WTC11 (cell line): ENCODE measurements around the gene TYRP1. TPM values are rescaled to one million over a fixed set of nuclear protein-coding genes. Genes with fewer than 3 reads are reported as not detected.

Source experiments
- ATAC-seq: fragments of 200-7000 bp; cut with Tn5 transposase; 2 replicates; pipeline ENCODE4 v1.10.0; 2021; ENCODE audit warnings: mild to moderate bottlenecking, moderate library complexity
- CTCF ChIA-PET: fragments of 300-600 bp; sonication (Branson Sonifier 250); formaldehyde crosslinking; loops from one replicate; lab custom pipeline; 2021; ENCODE audit warnings: antibody characterized with exemption; lab: Charles Lee
- POLR2A ChIA-PET: fragments of 350-600 bp; sonication (Branson Sonifier 250); formaldehyde crosslinking; loops from one replicate; lab custom pipeline; 2021; ENCODE audit warnings: antibody characterized with exemption; lab: Charles Lee
- DNase-seq: peaks from one replicate; pipeline ENCODE4 v3.0.0; 2021; ENCODE audit warnings: low spot score
- H3K27ac Mint-ChIP-seq: 2 replicates; pipeline ENCODE4 v1.8.0; 2021; ENCODE audit warnings: mixed read lengths
- H3K27me3 Mint-ChIP-seq: 2 replicates; pipeline ENCODE4 v1.8.0; 2021; ENCODE audit warnings: low read depth, mild to moderate bottlenecking, moderate library complexity, mixed read lengths
- H3K36me3 Mint-ChIP-seq: 2 replicates; pipeline ENCODE4 v1.8.0; 2021; ENCODE audit warnings: mixed read lengths
- H3K4me1 Mint-ChIP-seq: 2 replicates; pipeline ENCODE4 v1.8.0; 2022; ENCODE audit warnings: mixed read lengths
- H3K4me3 Mint-ChIP-seq: 2 replicates; pipeline ENCODE4 v1.8.0; 2021; ENCODE audit warnings: mild to moderate bottlenecking, moderate library complexity, mixed read lengths
- H3K9me3 Mint-ChIP-seq: 2 replicates; pipeline ENCODE4 v1.8.0; 2021; ENCODE audit warnings: mixed read lengths
- AFF4 ChIP-seq: sonication (generic); formaldehyde crosslinking; IDR thresholded peaks from 2 replicates; pipeline ENCODE4 v1.8.1; 2023; ENCODE audit warnings: mild to moderate bottlenecking, missing genetic modification reagents, borderline replicate concordance
- CBFB ChIP-seq: sonication (generic); formaldehyde crosslinking; IDR thresholded peaks from 2 replicates; pipeline ENCODE4 v1.8.1; 2022; ENCODE audit warnings: mild to moderate bottlenecking, low read depth, missing genetic modification reagents
- CDX4 ChIP-seq: fragments of 250-450 bp; sonication (Bioruptor Pico); IDR thresholded peaks from 2 replicates; pipeline ENCODE4 v1.9.0; 2021; ENCODE audit warnings: moderate library complexity, mild to moderate bottlenecking, inconsistent platforms, borderline replicate concordance
- E2F1 ChIP-seq: sonication (generic); formaldehyde crosslinking; IDR thresholded peaks from 2 replicates; pipeline ENCODE4 v1.8.0; 2022; ENCODE audit warnings: mild to moderate bottlenecking, missing genetic modification reagents
- E2F5 ChIP-seq: sonication (generic); formaldehyde crosslinking; IDR thresholded peaks from 2 replicates; pipeline ENCODE4 v1.8.1; 2022; ENCODE audit warnings: mild to moderate bottlenecking, moderate library complexity, missing genetic modification reagents
- FOXJ3 ChIP-seq: sonication (generic); formaldehyde crosslinking; IDR thresholded peaks from 2 replicates; pipeline ENCODE4 v1.9.0; 2021; ENCODE audit warnings: missing genetic modification reagents, mild to moderate bottlenecking, borderline replicate concordance
- FOXK1 ChIP-seq: sonication (generic); formaldehyde crosslinking; IDR thresholded peaks from 2 replicates; pipeline ENCODE4 v1.8.0; 2022; ENCODE audit warnings: mild to moderate bottlenecking, moderate library complexity, missing genetic modification reagents
- IRF1 ChIP-seq: sonication (generic); formaldehyde crosslinking; IDR thresholded peaks from 2 replicates; pipeline ENCODE4 v1.8.0; 2023; ENCODE audit warnings: missing genetic modification reagents
- RORB ChIP-seq: fragments of 250-450 bp; sonication (Bioruptor Pico); IDR thresholded peaks from 2 replicates; pipeline ENCODE4 v1.9.0; 2021; ENCODE audit warnings: mild to moderate bottlenecking
- SMAD3 ChIP-seq: sonication (generic); formaldehyde crosslinking; IDR thresholded peaks from 2 replicates; pipeline ENCODE4 v1.8.0; 2022; ENCODE audit warnings: missing genetic modification reagents, mild to moderate bottlenecking, borderline replicate concordance
- SP1 ChIP-seq: sonication (generic); formaldehyde crosslinking; conservative IDR thresholded peaks from 2 replicates; pipeline ENCODE4 v1.8.1; 2022; ENCODE audit warnings: missing genetic modification reagents
- TEAD1 ChIP-seq: sonication (generic); formaldehyde crosslinking; IDR thresholded peaks from 2 replicates; pipeline ENCODE4 v1.8.0; 2022; ENCODE audit warnings: mild to moderate bottlenecking, missing genetic modification reagents
- ZBTB21 ChIP-seq: sonication (generic); formaldehyde crosslinking; IDR thresholded peaks from 2 replicates; pipeline ENCODE4 v1.8.1; 2023; ENCODE audit warnings: mild to moderate bottlenecking, missing genetic modification reagents, borderline replicate concordance
- ZMAT4 ChIP-seq: fragments of 250-450 bp; sonication (Bioruptor Pico); IDR thresholded peaks from 2 replicates; pipeline ENCODE4 v1.9.0; 2021; ENCODE audit warnings: mild to moderate bottlenecking
- ZNF121 ChIP-seq: sonication (generic); formaldehyde crosslinking; IDR thresholded peaks from 2 replicates; pipeline ENCODE4 v1.8.0; 2023; ENCODE audit warnings: missing genetic modification reagents
- ZNF317 ChIP-seq: sonication (generic); formaldehyde crosslinking; IDR thresholded peaks from 2 replicates; pipeline ENCODE4 v1.8.1; 2023; ENCODE audit warnings: low read depth, mild to moderate bottlenecking, moderate library complexity, missing genetic modification reagents, borderline replicate concordance
- ZNF423 ChIP-seq: fragments of 250-450 bp; sonication (Bioruptor Pico); IDR thresholded peaks from 2 replicates; pipeline ENCODE4 v2.1.2; 2022; ENCODE audit warnings: mild to moderate bottlenecking, moderate library complexity
- ZNF425 ChIP-seq: fragments of 250-450 bp; sonication (Bioruptor Pico); conservative IDR thresholded peaks from 2 replicates; pipeline ENCODE4 v1.9.0; 2021; ENCODE audit warnings: mild to moderate bottlenecking
- ZNF512 ChIP-seq: sonication (generic); formaldehyde crosslinking; IDR thresholded peaks from 2 replicates; pipeline ENCODE4 v1.8.1; 2022; ENCODE audit warnings: missing genetic modification reagents, borderline replicate concordance
- ZNF671 ChIP-seq: fragments of 250-450 bp; sonication (Bioruptor Pico); IDR thresholded peaks from 2 replicates; pipeline ENCODE4 v1.8.0; 2021; ENCODE audit warnings: mild to moderate bottlenecking
- total RNA-seq: library from RNA; stranded (reverse); gene quantifications from 3 replicates; pipeline ENCODE4 v1.2.3, GENCODE V29; 2021

The TYRP1 gene
- total RNA-seq, 1 experiment from 2014 or later = 0.31 TPM

GRCh38 chr9:12716823-12717600, 23.8 kb downstream of the TYRP1 start:
- POLR2A ChIA-PET = no interaction called here
- no peak for TF ChIP-seq AFF4 (CRISPR knock-in tag)
- no peak for TF ChIP-seq ZMAT4 (CRISPR knock-in tag)
- TF ChIP-seq IRF1 (CRISPR knock-in tag) = no peak
- TF ChIP-seq E2F1 (CRISPR knock-in tag) = no peak
- TF ChIP-seq CDX4 (CRISPR knock-in tag) = no peak
- no peak for TF ChIP-seq CBFB
- no peak for TF ChIP-seq ZNF121
- no peak for TF ChIP-seq RORB (CRISPR knock-in tag)
- TF ChIP-seq ZBTB21 (CRISPR knock-in tag) = no peak
- TF ChIP-seq E2F5 (CRISPR knock-in tag) = no peak
- TF ChIP-seq TEAD1 (CRISPR knock-in tag) = no peak
- TF ChIP-seq ZNF512 (CRISPR knock-in tag) = no peak
- TF ChIP-seq ZNF423 (CRISPR knock-in tag) = no peak
- TF ChIP-seq ZNF425 (CRISPR knock-in tag) = no peak
- no peak for TF ChIP-seq SP1 (CRISPR knock-in tag)
- no peak for TF ChIP-seq FOXK1 (CRISPR knock-in tag)
- no peak for TF ChIP-seq FOXJ3 (CRISPR knock-in tag)
- no peak for TF ChIP-seq SMAD3
- TF ChIP-seq ZNF671 (CRISPR knock-in tag) = no peak
- no peak for TF ChIP-seq ZNF317 (CRISPR knock-in tag)
- no peak for DNase-seq
- no peaks in the 10 kb centered on the region for H3K36me3 Mint-ChIP-seq
- H3K4me3 Mint-ChIP-seq = no peak overlapping the region
- no peak for ATAC-seq
- H3K4me1 Mint-ChIP-seq = peaks cover 15% of the 10 kb centered on the region
- CTCF ChIA-PET = no interaction called here
- H3K9me3 Mint-ChIP-seq = no peaks in the 10 kb centered on the region
- H3K27me3 Mint-ChIP-seq = no peaks in the 10 kb centered on the region
- no peak overlapping the region for H3K27ac Mint-ChIP-seq
